Activated naive CD4-positive, alpha-beta T cell treated with anti-CD3 and anti-CD28 coated beads, Interleukin-2, amount 50 U/mL, for 16 hours (primary cell): ENCODE data around the gene SIK2.
"Not testable (repeated sequence)": the region's sequence is repeated elsewhere in the genome, so short reads cannot be mapped to it uniquely, and the experiment has no call there.

Source experiments
- DNase-seq: peaks from one replicate; pipeline ENCODE4 v3.0.0-alpha.2; 2020

The SIK2 gene

DNA sequence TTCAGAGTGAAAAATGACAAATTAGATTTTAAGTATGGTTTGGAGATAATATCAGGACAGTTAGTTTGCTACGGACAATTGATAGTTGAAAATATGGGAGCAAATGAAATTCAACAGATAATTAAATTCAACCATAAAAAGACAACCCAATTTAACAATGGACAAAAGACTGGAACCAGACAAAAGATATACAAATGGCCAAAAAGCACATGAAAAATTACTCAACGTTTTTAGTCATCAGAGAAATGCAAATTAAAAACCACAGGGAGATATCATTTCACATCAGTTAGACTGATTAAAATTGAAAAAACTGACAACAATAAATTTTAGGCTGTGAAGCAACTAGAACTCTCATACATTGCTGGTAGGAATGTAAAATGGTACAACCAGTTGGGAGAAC lies 27.2 kb downstream of the SIK2 start:
- DNase-seq = no peak

DNA sequence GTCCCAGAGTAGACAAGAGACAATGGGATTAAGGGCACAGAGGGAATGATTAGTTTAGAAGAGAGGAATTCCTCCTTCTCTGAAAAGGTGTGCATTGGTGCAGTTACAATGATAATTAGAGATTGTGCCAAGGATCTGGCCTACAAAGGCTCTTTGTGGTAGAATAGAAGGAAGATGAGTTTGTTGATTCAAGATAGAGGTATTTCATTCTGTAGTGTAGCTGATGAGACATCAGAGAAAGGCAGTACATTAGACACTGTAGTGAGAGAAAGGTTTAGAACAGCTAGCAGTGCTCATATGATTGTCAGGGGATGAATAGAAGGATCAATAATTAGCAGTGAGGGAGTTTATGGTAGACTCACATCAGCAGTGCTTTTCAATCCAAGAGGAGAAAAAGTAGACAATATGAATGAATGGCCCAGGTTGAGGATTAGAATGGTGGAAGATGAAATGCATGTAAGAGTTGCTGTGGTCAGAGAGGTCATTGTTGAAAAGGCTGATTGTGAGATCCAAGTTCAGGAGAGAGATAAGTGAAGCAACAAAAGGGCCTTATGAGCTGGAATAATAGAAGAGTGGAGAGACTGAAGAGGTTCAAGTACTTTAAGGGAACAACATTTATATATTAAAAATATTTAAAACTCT lies 28.9 kb downstream of the SIK2 start:
- DNase-seq = no peak

DNA sequence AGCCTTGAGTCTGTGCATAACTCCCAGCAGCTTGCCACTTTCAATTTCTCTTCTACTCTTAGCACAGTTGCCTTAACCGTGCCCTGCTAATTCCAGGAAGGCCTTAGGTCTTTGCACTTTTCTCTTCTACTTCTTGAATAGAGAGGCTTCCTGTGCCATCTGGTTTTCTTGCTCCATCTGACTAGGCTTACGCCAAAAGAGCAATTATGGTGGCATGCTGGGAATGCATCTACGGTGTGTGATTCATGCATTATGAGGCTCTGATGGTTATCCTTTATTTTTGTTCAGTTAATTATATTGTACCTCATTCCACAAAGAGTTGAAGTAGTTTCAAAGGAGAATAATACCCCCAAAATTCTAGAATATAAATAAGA lies 29.4 kb downstream of the SIK2 start:
- no peak for DNase-seq

DNA sequence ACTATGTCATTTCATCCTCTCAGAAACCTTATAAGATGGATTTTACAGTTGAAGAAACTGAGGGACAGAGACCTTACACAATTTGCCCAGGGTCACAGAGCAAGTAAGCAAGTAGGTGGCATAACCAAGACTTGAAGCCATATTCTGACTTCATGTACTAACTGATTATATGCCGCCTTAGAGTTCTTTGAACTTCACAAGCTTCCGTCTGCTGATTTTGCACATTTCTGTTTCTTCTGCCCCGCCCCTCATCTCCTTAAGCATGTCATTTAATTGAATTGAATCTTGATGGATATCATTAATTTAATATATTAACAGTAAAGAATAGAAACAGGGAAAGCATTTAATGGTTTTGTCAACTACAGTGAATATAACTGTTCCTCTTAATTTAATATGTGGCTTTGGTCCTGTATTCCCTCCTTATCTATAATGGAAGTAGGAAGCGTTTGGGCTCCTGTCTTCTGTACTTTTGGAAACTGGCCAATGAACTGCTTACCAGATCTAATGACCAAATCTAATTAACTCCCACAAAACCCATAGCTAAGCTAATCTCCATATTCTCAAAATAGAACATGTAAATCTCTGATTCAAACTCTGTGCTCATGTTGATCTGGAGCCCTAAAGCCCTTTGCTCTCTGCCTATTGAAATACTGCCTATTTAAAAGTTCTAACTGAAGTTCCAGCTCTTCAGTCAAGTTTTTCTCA lies 30.4 kb downstream of the SIK2 start:
- no peak for DNase-seq

DNA sequence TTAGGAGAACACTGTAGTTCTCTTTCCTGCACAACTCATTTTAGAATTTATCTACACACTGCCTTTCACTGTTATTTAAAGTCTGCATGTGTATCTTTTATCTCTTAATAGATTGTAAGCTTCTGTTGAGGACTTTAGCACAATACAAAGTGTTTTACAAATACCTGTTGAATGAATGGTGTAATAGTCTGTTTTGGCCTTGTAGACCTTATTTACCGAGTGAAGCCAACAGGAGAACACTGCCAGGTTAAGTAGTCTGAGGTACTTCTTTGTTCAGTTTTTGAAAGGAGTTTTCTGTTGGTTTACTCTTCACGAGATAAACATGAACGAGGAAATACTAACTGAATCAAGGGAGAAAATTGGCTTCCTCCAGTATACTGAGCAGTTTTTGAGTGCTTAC lies 31.0 kb downstream of the SIK2 start:
- DNase-seq = no peak

DNA sequence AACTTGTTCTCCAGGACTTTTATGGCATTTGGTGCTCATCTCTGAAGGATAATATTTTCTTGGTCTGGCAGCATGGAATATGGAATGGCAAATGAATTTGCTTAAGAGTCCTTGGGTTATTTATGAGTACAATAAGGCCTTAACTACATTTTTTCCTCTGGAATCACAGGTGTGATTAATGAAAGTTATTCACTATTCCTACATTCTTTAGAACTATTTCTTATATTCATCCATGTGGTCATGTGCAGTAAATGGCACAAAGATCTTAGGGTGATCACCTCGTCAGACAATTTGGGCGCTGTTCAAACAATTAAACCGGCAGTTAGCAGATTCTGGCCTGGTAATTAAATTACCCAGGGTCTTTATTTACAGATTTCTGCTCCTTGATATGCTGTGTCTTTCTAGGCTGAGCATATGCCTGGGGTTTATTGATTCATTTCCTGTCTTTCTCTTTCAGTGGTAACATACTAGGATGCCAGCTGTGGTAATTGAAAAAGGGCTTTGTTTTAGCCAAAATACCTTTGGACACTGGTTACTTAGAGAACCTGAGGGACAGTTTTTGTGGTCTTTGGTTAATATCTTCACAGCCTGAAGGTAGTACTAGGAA lies 31.6 kb downstream of the SIK2 start:
- DNase-seq = no peak

DNA sequence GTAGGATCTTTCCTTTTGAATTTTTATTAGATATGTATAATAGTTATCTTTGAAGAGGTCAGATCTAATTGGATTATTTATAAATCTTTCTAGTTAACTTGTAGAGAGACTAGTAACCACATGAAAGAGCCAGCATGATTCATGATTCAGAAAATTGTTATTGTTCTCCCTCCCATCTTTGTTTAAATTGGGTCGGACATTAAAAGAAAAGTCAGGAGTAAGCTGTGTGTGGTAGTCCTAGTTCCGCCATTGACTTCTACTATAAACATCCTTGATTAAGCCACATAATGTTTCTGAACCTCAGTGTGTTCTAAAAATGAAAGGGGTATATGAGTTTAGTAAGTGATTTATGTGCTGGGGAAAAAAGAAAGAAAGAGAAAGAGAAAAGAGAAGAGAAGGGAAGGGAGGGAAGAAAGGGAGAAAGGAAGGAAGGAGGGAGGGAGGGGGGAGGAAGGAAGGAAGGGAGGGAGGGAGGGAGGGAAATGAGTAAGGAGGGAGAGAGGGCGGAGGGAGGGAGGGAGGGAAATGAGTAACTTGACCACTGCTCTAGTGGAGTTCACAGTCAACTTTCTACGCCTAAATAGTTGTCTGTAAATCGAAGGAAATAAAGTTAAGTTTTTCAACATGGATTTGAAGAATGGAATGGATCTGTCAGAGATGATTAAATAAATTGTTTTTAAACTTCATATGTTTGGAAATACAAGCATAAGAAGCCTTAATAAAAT lies 32.9 kb downstream of the SIK2 start:
- DNase-seq = no peak

DNA sequence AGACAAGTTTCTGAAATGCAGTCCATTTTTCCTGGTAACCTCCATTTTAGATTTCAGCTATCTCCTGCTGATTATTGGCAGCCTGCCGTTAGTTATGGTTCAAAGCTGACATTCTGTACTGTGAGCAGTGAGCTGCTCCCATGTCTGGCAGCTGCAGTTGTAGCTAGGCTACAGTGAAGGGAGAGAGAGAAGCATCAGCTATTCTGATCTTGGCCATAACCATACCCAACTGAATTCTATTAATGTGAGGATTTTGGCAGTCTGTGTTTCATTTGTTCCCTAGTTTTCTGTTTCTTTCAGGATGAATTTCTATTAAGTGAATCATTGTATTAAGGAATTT lies 33.4 kb downstream of the SIK2 start:
- no peak for DNase-seq

DNA sequence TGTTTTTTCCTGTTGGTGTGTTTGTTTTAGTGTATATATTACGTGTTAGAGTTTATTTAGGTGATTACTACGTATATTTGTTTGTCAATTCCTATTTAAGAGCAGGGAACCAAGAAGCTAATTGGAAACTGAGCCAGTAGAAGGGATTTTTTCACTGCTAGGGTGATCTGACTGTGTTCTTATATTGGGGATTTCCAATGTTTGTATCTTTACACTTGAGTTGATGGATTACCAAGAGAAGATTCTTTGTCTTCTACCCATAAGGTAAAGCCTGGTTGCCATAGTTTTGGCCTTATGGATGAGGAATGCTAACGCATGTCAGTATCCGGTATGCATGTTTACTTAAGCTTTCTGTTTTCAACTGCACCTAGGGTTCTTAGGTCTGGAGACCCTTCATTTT lies 35.6 kb downstream of the SIK2 start:
- no peak for DNase-seq

DNA sequence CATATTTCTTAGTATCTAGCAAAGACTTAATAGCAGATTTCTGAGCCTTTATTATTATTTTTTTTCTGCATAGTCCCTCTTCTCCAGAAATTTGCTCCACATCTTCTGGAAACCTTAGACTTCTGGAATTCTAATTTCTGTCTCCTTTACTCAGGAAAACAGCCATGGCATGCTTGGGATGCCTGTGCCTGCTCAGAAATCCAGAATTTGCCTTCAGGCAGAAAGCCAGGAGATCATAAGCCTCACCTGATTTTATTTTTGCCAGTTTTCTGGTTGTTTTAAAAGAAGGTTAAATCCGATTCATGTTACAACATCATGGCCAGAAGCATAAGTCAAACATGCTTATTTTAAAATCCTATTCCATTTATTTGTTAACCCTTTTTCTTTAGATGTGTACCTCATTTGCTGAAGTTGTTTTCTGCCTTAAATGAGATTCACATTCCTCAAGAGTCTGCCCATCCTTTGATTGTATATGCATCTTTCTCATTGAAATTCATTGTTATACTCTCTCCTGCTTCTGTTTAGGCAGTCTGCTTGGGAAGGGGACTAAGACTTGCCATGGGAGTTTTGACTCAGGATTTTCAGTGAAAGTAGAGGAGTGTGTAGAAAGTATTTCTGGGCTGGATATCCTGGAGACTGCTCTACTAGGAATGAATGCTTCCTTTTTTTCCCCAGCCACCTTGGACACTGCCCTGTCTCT lies 37.1 kb downstream of the SIK2 start:
- no peak for DNase-seq

DNA sequence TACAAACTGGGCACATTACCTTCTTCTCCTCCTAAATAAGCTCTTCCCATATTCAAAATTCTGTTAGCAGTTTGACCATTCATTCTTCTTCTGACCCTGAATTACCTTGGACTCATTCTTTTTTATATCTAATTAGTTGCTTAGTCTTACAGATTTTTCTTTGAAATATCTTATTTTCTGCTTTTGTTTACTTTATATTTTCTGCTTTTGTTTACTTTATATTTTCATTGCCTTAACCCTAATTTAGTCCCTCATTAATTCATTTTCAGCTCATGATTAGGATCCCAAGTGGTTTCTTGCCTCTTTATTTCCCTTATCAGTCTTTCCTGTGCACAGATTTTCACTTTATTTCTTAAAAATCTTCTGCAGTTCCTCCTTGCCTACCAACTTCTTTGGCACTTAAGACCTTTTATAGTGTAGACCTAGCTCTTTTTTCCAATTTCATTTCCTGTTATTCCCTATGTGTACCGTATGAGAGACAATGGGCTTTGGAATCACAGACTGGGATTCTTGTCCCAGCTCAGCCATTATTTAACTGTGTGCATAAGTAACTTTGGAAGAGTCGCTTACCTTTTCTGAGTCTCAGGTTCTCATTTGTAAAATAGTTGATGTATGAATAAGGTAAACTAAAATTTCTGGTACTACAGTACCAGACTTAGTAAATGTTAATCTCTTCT lies 39.2 kb downstream of the SIK2 start:
- no peak for DNase-seq

DNA sequence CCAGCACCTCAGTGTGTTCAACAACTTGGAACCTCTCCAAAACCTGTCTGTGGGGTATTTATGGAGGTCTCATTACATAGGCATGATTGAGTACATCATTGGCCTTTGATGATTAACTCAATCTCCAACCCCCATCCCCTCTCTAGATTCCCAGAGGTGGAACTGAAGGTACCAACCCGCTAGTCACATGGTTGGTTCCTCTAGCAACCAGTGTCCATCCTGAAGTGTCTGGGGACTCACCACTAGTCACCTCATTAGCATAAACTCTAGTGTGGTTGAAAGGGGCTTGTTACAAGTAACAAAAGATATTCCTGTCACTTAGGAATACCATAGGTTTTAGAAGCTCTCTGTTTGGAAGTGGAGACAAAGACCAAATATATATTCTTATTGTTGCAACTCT lies 40.3 kb downstream of the SIK2 start:
- DNase-seq = no peak

DNA sequence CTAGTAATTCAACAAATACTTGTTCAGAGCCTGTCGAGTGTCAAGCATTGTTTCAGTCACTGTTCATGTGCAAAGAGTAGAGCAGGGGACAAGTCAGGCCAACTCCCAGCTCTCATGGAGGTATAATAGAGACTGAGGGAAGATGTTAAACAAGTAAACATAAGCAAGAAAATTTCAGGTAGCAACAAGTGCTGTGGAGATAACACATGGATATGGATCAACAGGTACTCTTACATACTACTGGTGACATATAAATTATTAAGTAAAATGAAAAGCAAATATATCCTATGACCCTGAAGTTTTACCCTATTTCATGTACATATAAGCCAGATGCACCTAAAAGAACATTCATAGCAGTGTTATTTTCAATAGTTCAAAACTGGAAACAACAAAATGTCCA lies 42.7 kb downstream of the SIK2 start:
- DNase-seq = no peak

DNA sequence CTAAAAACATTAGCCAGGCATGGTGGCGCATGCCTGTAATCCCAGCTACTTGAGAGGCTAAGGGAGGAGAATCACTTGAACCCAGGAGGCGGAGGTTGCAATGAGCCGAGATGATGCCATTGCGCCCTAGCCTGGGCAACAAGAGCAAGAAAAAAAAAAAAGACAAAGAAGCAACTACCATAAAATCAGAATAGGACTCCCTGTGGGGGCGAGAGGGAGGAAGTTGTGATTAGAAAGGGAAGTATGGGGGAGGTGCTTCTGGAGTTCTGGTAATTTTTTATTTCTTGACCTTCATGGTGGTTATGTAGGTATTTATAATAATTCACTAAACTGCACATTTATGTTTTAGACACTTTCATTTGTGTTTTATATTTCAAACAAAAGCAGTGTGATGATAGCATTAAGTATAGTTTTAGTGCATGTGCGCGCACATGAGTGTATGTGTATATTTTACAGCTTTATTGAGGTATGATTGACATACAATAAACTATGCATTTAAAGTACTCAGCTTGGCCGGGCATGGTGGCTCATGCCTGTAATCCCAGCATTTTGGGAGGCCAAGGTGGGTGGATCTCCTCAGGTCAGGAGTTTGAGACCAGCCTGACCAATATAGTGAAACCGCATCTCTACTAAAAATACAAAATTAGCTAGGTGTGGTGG lies 43.5 kb downstream of the SIK2 start:
- DNase-seq = no peak

DNA sequence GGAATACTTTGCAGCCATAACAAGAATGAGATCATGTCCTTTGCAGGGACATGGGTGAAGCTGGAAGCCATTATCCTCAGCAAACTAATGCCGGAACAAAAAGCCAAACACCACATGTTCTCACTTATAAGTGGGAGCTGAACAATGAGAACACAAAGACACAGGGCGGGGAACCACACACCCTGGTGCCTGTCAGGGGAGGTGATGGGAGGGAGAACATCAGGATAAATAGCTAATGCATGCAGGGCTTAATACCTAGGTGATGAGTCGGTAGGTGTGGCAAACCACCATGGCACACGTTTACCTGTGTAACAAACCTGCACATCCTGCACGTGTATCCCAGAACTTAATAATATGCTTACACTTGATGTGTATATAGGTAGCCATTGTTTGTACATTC lies 49.1 kb downstream of the SIK2 start:
- DNase-seq = not testable (repeated sequence)

DNA sequence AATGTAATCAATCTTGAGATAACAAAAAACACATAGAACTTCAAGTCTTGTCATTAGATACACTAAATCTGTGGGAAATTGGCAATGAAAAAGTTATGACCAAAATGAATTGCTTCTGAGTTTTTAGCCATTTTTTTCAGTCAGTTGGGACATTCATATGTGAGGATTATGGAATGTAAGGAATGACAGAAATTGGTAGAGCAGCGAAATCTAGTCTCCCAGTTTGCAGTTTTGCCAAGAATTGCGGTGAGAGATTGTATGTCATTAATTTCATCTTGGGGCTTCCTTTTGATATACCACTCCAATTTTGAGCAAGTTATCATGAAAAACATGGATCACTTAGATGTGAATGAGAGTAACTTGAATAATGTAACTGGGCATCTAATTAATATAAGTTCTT lies 49.9 kb downstream of the SIK2 start:
- no peak for DNase-seq

DNA sequence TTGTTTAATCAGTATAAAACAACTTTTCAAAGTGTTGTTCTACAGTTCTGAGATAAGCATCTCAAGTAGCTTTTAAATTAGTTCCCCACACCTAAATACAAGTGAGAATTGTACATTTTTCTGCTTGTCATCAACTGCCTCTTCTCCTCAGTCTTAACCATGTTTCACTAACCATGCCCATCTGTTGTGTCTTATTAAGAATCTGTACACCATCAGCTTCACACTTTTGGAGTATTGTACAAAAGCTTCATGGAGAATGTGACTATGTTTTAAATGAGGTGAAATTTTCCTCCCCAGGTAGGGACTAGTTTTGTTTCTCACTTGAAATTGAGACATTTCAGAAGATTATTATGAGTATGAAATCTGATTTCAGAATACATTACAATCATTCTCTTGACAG lies 52.4 kb downstream of the SIK2 start:
- no peak for DNase-seq

DNA sequence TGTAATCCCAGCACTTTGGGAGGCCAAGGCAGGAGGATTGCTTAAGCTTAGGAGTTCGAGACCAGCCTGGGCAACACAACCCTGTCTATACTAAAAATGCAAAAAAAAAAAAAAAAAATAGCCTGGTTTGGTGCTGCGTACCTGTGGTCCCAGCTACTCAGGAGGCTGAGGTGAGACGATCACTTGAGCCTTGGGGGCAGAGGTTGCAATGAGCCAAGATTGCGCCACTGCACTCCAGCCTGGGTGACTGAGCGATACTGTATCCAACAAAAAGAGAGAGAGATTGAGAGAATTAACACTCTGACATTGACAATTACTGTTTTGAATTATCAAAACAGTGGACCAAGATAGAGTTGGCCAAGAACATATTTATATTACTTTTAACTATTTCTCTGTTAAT lies 53.7 kb downstream of the SIK2 start:
- DNase-seq = no peak

DNA sequence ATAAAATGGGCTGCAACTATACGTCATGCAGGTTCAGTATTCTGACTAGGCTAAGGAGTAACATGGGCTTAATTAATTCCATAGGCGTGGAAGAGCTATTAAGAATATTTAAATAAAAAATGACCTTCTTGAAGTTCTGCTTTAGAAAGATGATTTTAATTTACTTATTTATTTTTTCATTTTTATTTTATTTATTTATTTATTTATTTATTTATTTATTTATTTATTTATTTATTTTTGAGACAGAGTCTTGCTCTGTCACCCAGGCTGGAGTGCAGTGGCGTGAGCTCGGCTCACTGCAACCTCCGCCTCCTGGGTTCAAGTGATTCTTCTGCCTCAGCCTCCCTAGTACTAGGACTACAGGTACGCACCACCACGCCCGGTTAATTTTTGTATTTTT lies 55.7 kb downstream of the SIK2 start:
- DNase-seq = not testable (repeated sequence)

DNA sequence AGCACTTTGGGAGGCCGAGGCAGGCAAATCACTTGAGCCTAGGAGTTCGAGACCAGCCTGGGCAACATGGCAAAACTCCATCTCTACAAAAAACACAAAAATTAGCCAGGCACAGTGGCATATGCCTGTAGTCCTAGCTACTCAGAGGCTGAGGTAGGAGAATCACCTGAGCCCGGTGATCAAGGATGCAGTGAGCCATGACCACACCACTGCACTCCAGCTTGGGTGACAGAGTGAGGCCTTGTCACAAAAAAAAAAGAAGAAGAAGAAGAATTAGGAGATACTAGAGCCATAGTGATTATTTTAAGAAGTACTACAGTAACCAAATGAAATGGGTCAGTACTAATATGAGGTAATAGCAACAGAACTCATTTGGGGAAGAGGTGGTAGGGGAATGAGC lies 56.2 kb downstream of the SIK2 start:
- not testable (repeated sequence) for DNase-seq

DNA sequence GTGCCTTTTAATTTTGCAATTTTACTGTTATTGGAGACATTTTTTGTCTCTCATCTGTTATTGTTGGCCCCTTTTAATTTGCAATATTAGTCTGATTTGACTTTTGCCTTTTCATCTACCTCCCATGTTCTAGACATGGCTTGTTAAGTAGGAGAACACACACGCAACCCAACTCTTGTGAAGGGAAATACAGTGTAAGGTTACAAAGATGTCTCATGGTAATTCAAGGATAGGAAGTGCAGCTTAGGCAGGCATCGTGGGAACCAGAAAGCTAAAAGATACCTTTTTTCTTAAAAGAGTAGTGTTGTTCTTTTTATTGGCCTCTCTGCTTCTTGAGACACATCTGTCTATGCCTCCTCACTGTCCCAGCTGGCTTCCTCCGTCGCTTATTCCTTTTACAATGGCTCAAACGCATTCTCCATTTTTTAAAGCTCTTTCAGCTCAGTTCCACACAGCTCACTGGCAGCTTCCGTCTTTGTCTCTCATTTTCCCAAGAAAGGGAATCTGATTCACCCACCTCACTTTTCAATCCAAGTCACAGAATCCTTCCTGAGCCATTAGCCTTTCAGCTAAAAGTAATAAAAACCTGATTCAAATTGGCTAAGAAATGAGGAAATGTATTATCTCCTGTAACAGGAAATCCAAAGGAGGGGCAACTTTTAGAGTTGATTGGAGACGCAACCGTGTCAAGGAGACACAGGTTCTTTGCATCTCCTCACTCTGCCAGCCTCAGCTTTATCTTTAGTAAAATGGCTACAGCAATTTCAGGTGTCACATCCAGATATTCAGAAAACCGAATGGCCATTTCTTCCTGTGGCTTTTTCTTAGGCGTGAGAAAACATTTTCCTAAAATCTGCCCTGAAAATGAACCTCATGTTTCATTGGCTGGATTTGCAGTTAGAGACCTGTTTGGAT lies 57.2 kb downstream of the SIK2 start:
- DNase-seq = no peak
